ENCODE data around the gene STX8. TPM values are rescaled to one million over a fixed set of nuclear protein-coding genes. Genes with fewer than 3 reads are reported as not detected.
"Not testable (repeated sequence)": the region's sequence is repeated elsewhere in the genome, so short reads cannot be mapped to it uniquely, and the experiment has no call there.

Gene STX8
- total RNA-seq, 1 donor from 2014 or later: 50.6 TPM

GRCh38 chr17:9261081-9262012 lies 314.3 kb downstream of the STX8 start:
- H3K4me3 Mint-ChIP-seq (ENCODE audit: unreplicated experiment): no peak overlapping the region
- TF ChIP-seq CTCF (IDR thresholded peaks at IDR 0.05): no peak
- peaks cover 38% of the 10 kb centered on the region for H3K4me1 Mint-ChIP-seq (ENCODE audit: low read depth)
- no peaks in the 10 kb centered on the region for H3K27me3 Mint-ChIP-seq (ENCODE audit: low read depth)
- no peak for DNase-seq (ENCODE audit: low spot score)
- H3K27ac Mint-ChIP-seq (ENCODE audit: unreplicated experiment): no peak overlapping the region
- no peaks in the 10 kb centered on the region for H3K36me3 Mint-ChIP-seq (ENCODE audit: low read depth)
- H3K9me3 Mint-ChIP-seq (ENCODE audit: low read depth): peaks cover 4% of the 10 kb centered on the region

- no peak overlapping the region for H3K27ac Mint-ChIP-seq (ENCODE audit: unreplicated experiment)
- H3K36me3 Mint-ChIP-seq (ENCODE audit: low read depth): no peaks in the 10 kb centered on the region
- H3K4me1 Mint-ChIP-seq (ENCODE audit: low read depth): peaks cover 34% of the 10 kb centered on the region
- H3K27me3 Mint-ChIP-seq (ENCODE audit: low read depth): no peaks in the 10 kb centered on the region
- H3K4me3 Mint-ChIP-seq (ENCODE audit: unreplicated experiment): no peak overlapping the region
- TF ChIP-seq CTCF (IDR thresholded peaks at IDR 0.05): no peak
- no peak for DNase-seq (ENCODE audit: low spot score)
- peaks cover 4% of the 10 kb centered on the region for H3K9me3 Mint-ChIP-seq (ENCODE audit: low read depth)
These were observed 316.2 kb downstream of the STX8 start for GRCh38 chr17:9259419-9259818.

GRCh38 chr17:9258115-9259015 lies 317.3 kb downstream of the STX8 start:
- H3K27me3 Mint-ChIP-seq (ENCODE audit: low read depth): no peaks in the 10 kb centered on the region
- H3K4me1 Mint-ChIP-seq (ENCODE audit: low read depth): peaks cover 34% of the 10 kb centered on the region
- H3K27ac Mint-ChIP-seq (ENCODE audit: unreplicated experiment): peak overlapping the region; percentile 6
- no peak for TF ChIP-seq CTCF (IDR thresholded peaks at IDR 0.05)
- no peaks in the 10 kb centered on the region for H3K9me3 Mint-ChIP-seq (ENCODE audit: low read depth)
- peaks cover under 1% of the 10 kb centered on the region for H3K36me3 Mint-ChIP-seq (ENCODE audit: low read depth)
- no peak overlapping the region for H3K4me3 Mint-ChIP-seq (ENCODE audit: unreplicated experiment)
- DNase-seq (ENCODE audit: low spot score): no peak

GRCh38 chr17:9257630-9257965 lies 318.0 kb downstream of the STX8 start:
- H3K27ac Mint-ChIP-seq (ENCODE audit: unreplicated experiment); H3K9me3 Mint-ChIP-seq (ENCODE audit: low read depth); DNase-seq (ENCODE audit: low spot score); H3K4me3 Mint-ChIP-seq (ENCODE audit: unreplicated experiment); H3K36me3 Mint-ChIP-seq (ENCODE audit: low read depth); H3K27me3 Mint-ChIP-seq (ENCODE audit: low read depth): not testable (repeated sequence)
- peaks cover 34% of the 10 kb centered on the region for H3K4me1 Mint-ChIP-seq (ENCODE audit: low read depth)

- no peak for DNase-seq (ENCODE audit: low spot score)
- Mint-ChIP-seq H3K27me3 (ENCODE audit: low read depth) (no peaks in the 10 kb centered on the region), H3K36me3 (ENCODE audit: low read depth) (peaks cover 2% of the 10 kb centered on the region), H3K4me1 (ENCODE audit: low read depth) (peaks cover 34% of the 10 kb centered on the region), H3K9me3 (ENCODE audit: low read depth) (no peaks in the 10 kb centered on the region), H3K27ac (ENCODE audit: unreplicated experiment) (no peak overlapping the region), H3K4me3 (ENCODE audit: unreplicated experiment) (no peak overlapping the region)
- no peak for TF ChIP-seq CTCF (IDR thresholded peaks at IDR 0.05)
These were observed 318.6 kb downstream of the STX8 start for GRCh38 chr17:9256751-9257629.
